CD8-positive, alpha-beta memory T cell (primary cell): ENCODE results near the gene STYK1. TPM values are rescaled to one million over a fixed set of nuclear protein-coding genes. Genes with fewer than 3 reads are reported as not detected.

Source experiments
- CTCF ChIA-PET: fragments of 350-600 bp; sonication (Branson Sonifier 250); formaldehyde crosslinking; loops from one replicate; lab custom pipeline; 2021; ENCODE audit warnings: antibody characterized with exemption; lab: Charles Lee
- POLR2A ChIA-PET: fragments of 350-600 bp; sonication (Branson Sonifier 250); formaldehyde crosslinking; loops from one replicate; lab custom pipeline; 2021; ENCODE audit warnings: antibody characterized with exemption; lab: Charles Lee
- DNase-seq, 5 donors: peaks; one replicate each; pipeline versions ENCODE4 v3.0.0 to v3.0.0-alpha.2; 2020 to 2022; ENCODE audit warnings: mixed read lengths in 1 of 5
- H3K27ac ChIP-seq: one replicate; pipeline ENCODE4 v1.7.0; 2013; ENCODE audit warnings: low read depth, mild to moderate bottlenecking, low read length, moderate library complexity
- H3K27me3 ChIP-seq: 2 replicates; pipeline ENCODE4 v1.7.0; 2013; ENCODE audit warnings: low read length, mild to moderate bottlenecking; ENCODE audit not compliant: insufficient read depth, poor library complexity, severe bottlenecking
- H3K36me3 ChIP-seq: 2 replicates; pipeline ENCODE4 v1.7.0; 2013; ENCODE audit warnings: mild to moderate bottlenecking, low read length, moderate library complexity; ENCODE audit not compliant: insufficient read depth
- H3K4me1 ChIP-seq: 2 replicates; pipeline ENCODE4 v1.7.0; 2013; ENCODE audit warnings: mild to moderate bottlenecking, low read length, moderate library complexity; ENCODE audit not compliant: insufficient read depth
- H3K4me3 ChIP-seq: 2 replicates; pipeline ENCODE4 v1.7.0; 2013; ENCODE audit warnings: mild to moderate bottlenecking, low read length
- H3K9me3 ChIP-seq: 2 replicates; pipeline ENCODE4 v1.7.0; 2013; ENCODE audit warnings: mild to moderate bottlenecking, low read length
- H3K27ac Mint-ChIP-seq, 8 donors: one replicate each; pipeline ENCODE4 v1.8.0; 2020 to 2021; ENCODE audit warnings: mixed read lengths in 8 of 8, mild to moderate bottlenecking in 6 of 8, inconsistent platforms in 3 of 8, moderate library complexity in 3 of 8
- H3K27me3 Mint-ChIP-seq, 2 donors: one replicate each; pipeline ENCODE4 v1.8.0; 2020 to 2021; ENCODE audit warnings: mixed read lengths in 2 of 2, mild to moderate bottlenecking in 1 of 2, moderate library complexity in 1 of 2
- H3K36me3 Mint-ChIP-seq, 3 donors: one replicate each; pipeline ENCODE4 v1.8.0; 2020 to 2021; ENCODE audit warnings: mixed read lengths in 3 of 3, inconsistent platforms in 1 of 3, mild to moderate bottlenecking in 1 of 3
- H3K4me1 Mint-ChIP-seq, 3 donors: one replicate each; pipeline ENCODE4 v1.8.0; 2020 to 2021; ENCODE audit warnings: mixed read lengths in 3 of 3, inconsistent platforms in 1 of 3, mild to moderate bottlenecking in 1 of 3
- H3K4me3 Mint-ChIP-seq, 7 donors: one replicate each; pipeline ENCODE4 v1.8.0; 2020 to 2021; ENCODE audit warnings: mixed read lengths in 7 of 7, mild to moderate bottlenecking in 6 of 7, moderate library complexity in 4 of 7, inconsistent platforms in 2 of 7
- H3K9me3 Mint-ChIP-seq, 5 donors: one replicate each; pipeline ENCODE4 v1.8.0; 2020 to 2022; ENCODE audit warnings: mixed read lengths in 5 of 5, mild to moderate bottlenecking in 3 of 5, moderate library complexity in 2 of 5, inconsistent platforms in 1 of 5
- polyA plus RNA-seq: library from polyadenylated mRNA; unstranded; fragments of 300-500 nt; fragmentation: Illumina TruSeq; gene quantifications from one replicate; pipeline ENCODE4 v1.2.3, GENCODE V29; 2021
- total RNA-seq, 2 experiments: library from RNA; stranded (reverse); gene quantifications; one replicate each; pipeline ENCODE4 v1.2.3, GENCODE V29; 2021

Gene STYK1
- total and polyA plus RNA-seq, 3 experiments from 2014 or later = 2.0 to 2.1 (median 2.1) TPM

- H3K4me1 Mint-ChIP-seq = peaks cover 14 to 15% (median 15%) of the 10 kb centered on the region in 3 donors
- no peaks in the 10 kb centered on the region for H3K27me3 Mint-ChIP-seq
- H3K27ac Mint-ChIP-seq = peak overlapping the region; percentile 42 to 91 (median 87)
- no peaks in the 10 kb centered on the region for H3K27me3 ChIP-seq
- no peaks in the 10 kb centered on the region for H3K9me3 ChIP-seq
- H3K9me3 Mint-ChIP-seq = no peaks in the 10 kb centered on the region
- peak overlapping the region in 3 of 7 donors; percentile 7 to 74 (median 63) for H3K4me3 Mint-ChIP-seq
- ChIA-PET CTCF (no interaction called here), POLR2A (no interaction called here)
- H3K36me3 ChIP-seq = no peaks in the 10 kb centered on the region
- DNase-seq = no peak
- H3K4me1 ChIP-seq = peaks cover 4% of the 10 kb centered on the region
- H3K36me3 Mint-ChIP-seq = peaks cover 0 to 71% (median 12%) of the 10 kb centered on the region in 3 donors
- no peak overlapping the region for H3K4me3 ChIP-seq
- no peak overlapping the region for H3K27ac ChIP-seq
Measured at GRCh38 chr12:10701843-10702242, 28.0 kb upstream of the STYK1 start.

- no peak overlapping the region for H3K27ac ChIP-seq
- Mint-ChIP-seq H3K4me3 (peak overlapping the region; percentile 7 to 77 (median 63)), H3K9me3 (no peaks in the 10 kb centered on the region), H3K36me3 (peaks cover 0 to 67% (median 16%) of the 10 kb centered on the region in 3 donors), H3K4me1 (peaks cover 14 to 15% (median 15%) of the 10 kb centered on the region in 3 donors), H3K27ac (peak overlapping the region; percentile 42 to 91 (median 87)), H3K27me3 (no peaks in the 10 kb centered on the region)
- H3K36me3 ChIP-seq = no peaks in the 10 kb centered on the region
- peak in 2 of 5 donors; percentile 6 to 11 for DNase-seq
- H3K9me3 ChIP-seq = no peaks in the 10 kb centered on the region
- H3K4me1 ChIP-seq = peaks cover 4% of the 10 kb centered on the region
- H3K27me3 ChIP-seq = no peaks in the 10 kb centered on the region
- no peak overlapping the region for H3K4me3 ChIP-seq
- ChIA-PET POLR2A (no interaction called here), CTCF (no interaction called here)
Measured at GRCh38 chr12:10701131-10701681, 27.4 kb upstream of the STYK1 start.

- H3K9me3 Mint-ChIP-seq = no peaks in the 10 kb centered on the region
- H3K4me1 Mint-ChIP-seq = peaks cover 14 to 15% (median 15%) of the 10 kb centered on the region in 3 donors
- Histone ChIP-seq H3K27me3 (no peaks in the 10 kb centered on the region), H3K4me1 (peaks cover 4% of the 10 kb centered on the region), H3K27ac (no peak overlapping the region), H3K36me3 (no peaks in the 10 kb centered on the region), H3K9me3 (no peaks in the 10 kb centered on the region), H3K4me3 (no peak overlapping the region)
- H3K27ac Mint-ChIP-seq = peak overlapping the region in 6 of 8 donors; percentile 17 to 91 (median 80)
- H3K27me3 Mint-ChIP-seq = no peaks in the 10 kb centered on the region
- peaks cover 0 to 61% (median 16%) of the 10 kb centered on the region in 3 donors for H3K36me3 Mint-ChIP-seq
- CTCF ChIA-PET = no interaction called here
- DNase-seq = no peak
- POLR2A ChIA-PET = no interaction called here
- H3K4me3 Mint-ChIP-seq = peak overlapping the region in 3 of 7 donors; percentile 44 to 77 (median 74)
Measured at GRCh38 chr12:10700581-10700980, 26.7 kb upstream of the STYK1 start.

DNA sequence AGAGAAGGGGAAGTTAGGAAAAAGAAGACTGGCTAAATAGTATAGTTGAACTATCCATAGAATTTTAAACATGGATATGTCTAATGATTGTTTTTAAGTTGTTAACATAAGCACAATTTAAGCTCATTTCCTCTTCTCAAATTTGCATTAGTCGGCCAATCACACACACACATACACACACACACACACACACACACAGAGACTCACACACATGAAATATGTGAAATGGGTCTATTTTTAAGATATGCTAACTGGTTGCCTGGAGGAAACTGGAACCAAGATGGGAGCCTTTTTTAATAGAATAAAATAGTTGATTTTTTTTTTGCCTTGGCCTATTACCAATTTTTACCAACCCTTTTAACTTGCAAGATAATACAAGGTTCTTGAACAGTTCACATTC is 24.0 kb upstream of the STYK1 start:
- Histone ChIP-seq H3K27ac (no peak overlapping the region), H3K4me3 (no peak overlapping the region), H3K4me1 (peaks cover 4% of the 10 kb centered on the region), H3K9me3 (no peaks in the 10 kb centered on the region), H3K36me3 (no peaks in the 10 kb centered on the region), H3K27me3 (no peaks in the 10 kb centered on the region)
- no peak overlapping the region for H3K27ac Mint-ChIP-seq
- peaks cover 0 to 44% (median 13%) of the 10 kb centered on the region in 3 donors for H3K36me3 Mint-ChIP-seq
- no peak for DNase-seq
- H3K4me1 Mint-ChIP-seq = peaks cover 14 to 15% (median 15%) of the 10 kb centered on the region in 3 donors
- no peak overlapping the region for H3K4me3 Mint-ChIP-seq
- POLR2A ChIA-PET = no interaction called here
- CTCF ChIA-PET = no interaction called here
- H3K9me3 Mint-ChIP-seq = no peaks in the 10 kb centered on the region
- no peaks in the 10 kb centered on the region for H3K27me3 Mint-ChIP-seq

GRCh38 chr12:10697156-10697555 is 23.3 kb upstream of the STYK1 start:
- Histone ChIP-seq H3K27ac (no peak overlapping the region), H3K4me3 (no peak overlapping the region), H3K4me1 (peaks cover 4% of the 10 kb centered on the region), H3K9me3 (no peaks in the 10 kb centered on the region), H3K27me3 (no peaks in the 10 kb centered on the region), H3K36me3 (no peaks in the 10 kb centered on the region)
- ChIA-PET POLR2A (no interaction called here), CTCF (no interaction called here)
- DNase-seq = no peak
- Mint-ChIP-seq H3K4me3 (no peak overlapping the region), H3K36me3 (peaks cover 0 to 39% (median 13%) of the 10 kb centered on the region in 3 donors), H3K27me3 (no peaks in the 10 kb centered on the region), H3K27ac (no peak overlapping the region), H3K9me3 (no peaks in the 10 kb centered on the region), H3K4me1 (peaks cover 14 to 15% (median 15%) of the 10 kb centered on the region in 3 donors)

DNA sequence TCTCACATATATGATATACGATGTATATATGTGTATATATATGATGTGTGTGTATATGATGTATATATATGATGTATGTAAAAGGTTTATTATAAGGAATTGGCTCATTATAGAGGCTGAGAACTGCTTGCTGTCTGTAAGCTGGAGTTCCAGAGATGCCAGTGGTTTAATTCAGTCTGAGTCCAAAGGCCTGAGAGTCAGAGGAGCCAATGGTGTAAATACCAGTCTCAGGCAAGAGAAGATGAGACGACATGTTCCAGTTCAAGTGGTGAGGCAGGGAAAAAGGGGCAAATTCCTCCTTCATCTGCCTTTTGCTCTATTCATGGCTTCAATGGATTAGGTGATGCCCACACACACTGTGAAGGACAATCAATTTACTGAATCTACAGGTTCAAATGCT is 17.1 kb upstream of the STYK1 start:
- no peak overlapping the region for H3K27ac ChIP-seq
- H3K9me3 Mint-ChIP-seq = peaks cover 0 to 7% (median 3%) of the 10 kb centered on the region in 5 donors
- H3K9me3 ChIP-seq = no peaks in the 10 kb centered on the region
- H3K36me3 ChIP-seq = no peaks in the 10 kb centered on the region
- ChIA-PET POLR2A (no interaction called here), CTCF (interaction anchor here (1.0 kb wide), 1 partner anchor 59 kb away, joined by 3 read pairs; no protein-coding TSS in a partner anchor)
- peaks cover 0 to 20% (median 0%) of the 10 kb centered on the region in 3 donors for H3K36me3 Mint-ChIP-seq
- H3K27ac Mint-ChIP-seq = peak overlapping the region in 1 of 8 donors; percentile 24
- H3K4me3 Mint-ChIP-seq = no peak overlapping the region
- no peaks in the 10 kb centered on the region for H3K4me1 Mint-ChIP-seq
- H3K4me1 ChIP-seq = no peaks in the 10 kb centered on the region
- peaks cover 5 to 6% of the 10 kb centered on the region in 2 donors for H3K27me3 Mint-ChIP-seq
- no peak overlapping the region for H3K4me3 ChIP-seq
- H3K27me3 ChIP-seq = no peaks in the 10 kb centered on the region
- DNase-seq = no peak

- peaks cover 0 to 7% (median 3%) of the 10 kb centered on the region in 5 donors for H3K9me3 Mint-ChIP-seq
- no peaks in the 10 kb centered on the region for H3K4me1 ChIP-seq
- no peak overlapping the region for H3K27ac ChIP-seq
- no peak overlapping the region for H3K27ac Mint-ChIP-seq
- no peaks in the 10 kb centered on the region for H3K9me3 ChIP-seq
- H3K27me3 ChIP-seq = no peaks in the 10 kb centered on the region
- no peaks in the 10 kb centered on the region for H3K36me3 ChIP-seq
- H3K4me3 ChIP-seq = no peak overlapping the region
- POLR2A ChIA-PET = no interaction called here
- H3K27me3 Mint-ChIP-seq = peaks cover 10 to 20% of the 10 kb centered on the region in 2 donors
- no peaks in the 10 kb centered on the region for H3K4me1 Mint-ChIP-seq
- peaks cover 0 to 23% (median 0%) of the 10 kb centered on the region in 3 donors for H3K36me3 Mint-ChIP-seq
- CTCF ChIA-PET = no interaction called here
- no peak for DNase-seq
- no peak overlapping the region for H3K4me3 Mint-ChIP-seq
Measured at GRCh38 chr12:10689146-10689545, 15.3 kb upstream of the STYK1 start.

DNA sequence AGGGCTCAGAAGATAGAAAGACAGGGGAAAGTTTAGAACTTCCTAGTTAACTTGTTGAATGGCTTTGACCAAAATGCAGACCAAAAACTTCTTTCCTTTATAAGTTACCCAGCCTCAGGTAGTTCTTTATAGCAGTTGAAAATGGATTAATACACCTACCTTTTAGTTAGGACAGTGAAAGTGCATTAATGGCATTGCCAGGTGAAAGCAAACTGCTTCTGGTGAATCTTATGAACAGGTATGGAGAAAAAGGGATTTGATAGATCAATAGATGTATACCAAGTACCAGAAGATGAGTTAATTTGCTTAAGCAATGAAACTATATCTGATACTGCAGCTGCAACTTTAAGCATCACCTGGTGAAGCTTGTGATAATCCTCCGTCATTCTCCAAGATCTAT is 14.2 kb upstream of the STYK1 start:
- H3K4me3 ChIP-seq = no peak overlapping the region

More for the DNA sequence above, 14.2 kb upstream of the STYK1 start:
- CTCF ChIA-PET = no interaction called here
- no peaks in the 10 kb centered on the region for H3K4me1 Mint-ChIP-seq
- Histone ChIP-seq H3K36me3 (no peaks in the 10 kb centered on the region), H3K4me1 (no peaks in the 10 kb centered on the region), H3K27ac (no peak overlapping the region), H3K9me3 (no peaks in the 10 kb centered on the region), H3K27me3 (no peaks in the 10 kb centered on the region)
- peaks cover 10 to 20% of the 10 kb centered on the region in 2 donors for H3K27me3 Mint-ChIP-seq
- no peak overlapping the region for H3K27ac Mint-ChIP-seq
- no peak overlapping the region for H3K4me3 Mint-ChIP-seq
- H3K9me3 Mint-ChIP-seq = peaks cover 0 to 7% (median 3%) of the 10 kb centered on the region in 5 donors
- DNase-seq = no peak
- POLR2A ChIA-PET = no interaction called here
- peaks cover 0 to 23% (median 0%) of the 10 kb centered on the region in 3 donors for H3K36me3 Mint-ChIP-seq
